Measurements from ENCODE around the gene SOX14.

The SOX14 gene

GRCh38 chr3:137764001-137764433, at the start of gene SOX14:
Gene SOX14, plus strand, starts transcription at chr3:137764315. Its CDS starts 470 bp downstream, at chr3:137764785.
- DNase-seq: peak; percentile 4

- no peak for DNase-seq
Measured at GRCh38 chr3:137714551-137714950, 49.6 kb upstream of the SOX14 start.

- DNase-seq: no peak
Measured at GRCh38 chr3:137724240-137724639, 39.9 kb upstream of the SOX14 start.

- no peak for DNase-seq
Measured at GRCh38 chr3:137737208-137737607, 26.9 kb upstream of the SOX14 start.

GRCh38 chr3:137738710-137739109, 25.4 kb upstream of the SOX14 start:
- no peak for DNase-seq

- DNase-seq: no peak
Measured at GRCh38 chr3:137743608-137744007, 20.5 kb upstream of the SOX14 start.

- no peak for DNase-seq
Measured at GRCh38 chr3:137746808-137747207, 17.3 kb upstream of the SOX14 start.

GRCh38 chr3:137759505-137759904, 4.6 kb upstream of the SOX14 start:
- no peak for DNase-seq

GRCh38 chr3:137760341-137761098, 3.6 kb upstream of the SOX14 start:
- DNase-seq: no peak

GRCh38 chr3:137761099-137761562, 3.0 kb upstream of the SOX14 start:
- no peak for DNase-seq

- no peak for DNase-seq
Measured at GRCh38 chr3:137761563-137762503, 2.3 kb upstream of the SOX14 start.

- no peak for DNase-seq
Measured at GRCh38 chr3:137762674-137763593, 1.2 kb upstream of the SOX14 start.

- no peak for DNase-seq
Measured at GRCh38 chr3:137763594-137763938, 549 bp upstream of the SOX14 start.

GRCh38 chr3:137764563-137765309, 621 bp downstream of the SOX14 start:
- no peak for DNase-seq

- no peak for DNase-seq
Measured at GRCh38 chr3:137765310-137766033, 1.4 kb downstream of the SOX14 start.

- DNase-seq: no peak
Measured at GRCh38 chr3:137766041-137766875, 2.1 kb downstream of the SOX14 start.

- no peak for DNase-seq
Measured at GRCh38 chr3:137766876-137767537, 2.9 kb downstream of the SOX14 start.

- DNase-seq: no peak
Measured at GRCh38 chr3:137767538-137768360, 3.6 kb downstream of the SOX14 start.

Data from activated CD4-positive, alpha-beta T cell treated with anti-CD3 and anti-CD28 coated beads, Interleukin-2, amount 50 U/mL, for 1 hour (primary cell).